K562 (cell line): ENCODE data around the gene SEC14L1. TPM values are rescaled to one million over a fixed set of nuclear protein-coding genes. Genes with fewer than 3 reads are reported as not detected.

Experiments used
- BRD9 ChIP-seq: fragments of 450-650 bp; IDR thresholded peaks from 2 replicates; pipeline ENCODE4 v1.6.1; 2018; ENCODE audit warnings: low read depth; ENCODE audit not compliant: partially characterized antibody
- DDX20 ChIP-seq: fragments of 450-650 bp; IDR thresholded peaks from 2 replicates; pipeline ENCODE4 v1.6.1; 2016; ENCODE audit warnings: missing genetic modification characterization, low read depth, mild to moderate bottlenecking, missing compliant biosample characterization, moderate library complexity
- ETV1 ChIP-seq: fragments of 450-650 bp; conservative IDR thresholded peaks from 2 replicates; pipeline ENCODE4 v1.6.1; 2016; ENCODE audit warnings: missing genetic modification characterization, control low read depth, low read depth, missing compliant biosample characterization
- HBP1 ChIP-seq: fragments of 450-650 bp; formaldehyde crosslinking; IDR thresholded peaks from 2 replicates; pipeline ENCODE4 v1.4.0; 2022; ENCODE audit warnings: missing genetic modification characterization
- LCOR ChIP-seq: sonication (generic); formaldehyde crosslinking; IDR thresholded peaks from 2 replicates; pipeline ENCODE4 v1.8.0; 2022; ENCODE audit warnings: mild to moderate bottlenecking, missing genetic modification reagents
- MAZ ChIP-seq, 2 experiments: fragments of 450-650 bp in 1 of 2; sonication (generic) in 1 of 2; formaldehyde crosslinking; IDR thresholded peaks in 1 of 2; conservative IDR thresholded peaks in 1 of 2; 2 replicates each; pipeline versions ENCODE4 v1.4.0 to v1.5.0; 2020; ENCODE audit warnings: mild to moderate bottlenecking in 1 of 2, missing genetic modification reagents in 1 of 2
- NCOA2 ChIP-seq, 2 experiments: fragments of 450-650 bp; IDR thresholded peaks; 2 replicates each; pipeline ENCODE4 v1.6.1; 2018; ENCODE audit warnings: mild to moderate bottlenecking in 2 of 2, moderate library complexity in 1 of 2; ENCODE audit not compliant: partially characterized antibody in 2 of 2
- NKRF ChIP-seq: fragments of 450-650 bp; IDR thresholded peaks from 2 replicates; pipeline ENCODE4 v1.6.1; 2016; ENCODE audit warnings: borderline replicate concordance
- POLR2A ChIP-seq: fragments of 450-650 bp; conservative IDR thresholded peaks from 2 replicates; pipeline ENCODE4 v1.6.1; 2016
- RAD51 ChIP-seq: fragments of 450-650 bp; IDR thresholded peaks from 2 replicates; pipeline ENCODE4 v1.7.1; 2016; ENCODE audit warnings: low read depth, mild to moderate bottlenecking, borderline replicate concordance
- TEAD2 ChIP-seq: fragments of 450-650 bp; IDR thresholded peaks from 2 replicates; pipeline ENCODE4 v1.6.1; 2016; ENCODE audit warnings: missing genetic modification characterization, control low read depth, missing compliant biosample characterization
- ZEB2 ChIP-seq: fragments of 450-650 bp; IDR thresholded peaks from 2 replicates; pipeline ENCODE4 v1.6.1; 2016
- ZKSCAN3 ChIP-seq: fragments of 250-450 bp; sonication (Bioruptor Pico); IDR thresholded peaks from 2 replicates; pipeline ENCODE4 v1.4.0; 2020
- ZNF212 ChIP-seq: fragments of 450-650 bp; formaldehyde crosslinking; IDR thresholded peaks from 2 replicates; pipeline ENCODE4 v1.4.0; 2020; ENCODE audit warnings: mild to moderate bottlenecking
- ZNF408 ChIP-seq: fragments of 250-450 bp; sonication (Bioruptor Pico); IDR thresholded peaks from 2 replicates; pipeline ENCODE4 v1.4.0; 2020; ENCODE audit warnings: low read depth, mild to moderate bottlenecking, moderate library complexity
- ZSCAN32 ChIP-seq: fragments of 450-650 bp; formaldehyde crosslinking; IDR thresholded peaks from 2 replicates; pipeline ENCODE4 v1.4.0; 2020; ENCODE audit warnings: mild to moderate bottlenecking, moderate library complexity
- polyA plus RNA-seq, 8 experiments: library from polyadenylated mRNA; depleted of rRNA in 4 of 8; stranded (reverse) in 5 of 8; unstranded in 3 of 8; fragments of >200 nt; fragmentation: Nextera tagmentation in 2 of 8; fragmentation: Illumina TruSeq in 1 of 8; extraction: Ambion mirVana in 2 of 8; extraction: Trizol in 1 of 8; gene quantifications; 2 replicates each; pipeline versions ENCODE4 v1.2.1 to v1.2.3, GENCODE V29; 2011 to 2014; ENCODE audit warnings: inconsistent platforms in 1 of 8, missing spikeins in 1 of 8
- total RNA-seq, 7 experiments: library from RNA; depleted of rRNA in 6 of 7; stranded (reverse); fragments of >200 nt in 6 of 7; fragmentation: Illumina TruSeq in 2 of 7; extraction: Trizol in 2 of 7; gene quantifications; 2 replicates each; pipeline versions ENCODE4 v1.2.1 to v1.2.3, GENCODE V29; 2011 to 2021; ENCODE audit warnings: low replicate concordance in 1 of 7
- TF ChIP-seq, protein P1 (sequence below): sonication (generic); formaldehyde crosslinking; IDR thresholded peaks from 2 replicates; pipeline ENCODE4 v1.8.1; 2023; ENCODE audit warnings: mild to moderate bottlenecking, missing genetic modification reagents
- TF ChIP-seq, protein P2 (sequence below): fragments of 250-450 bp; sonication (Bioruptor Pico); IDR thresholded peaks from 2 replicates; pipeline ENCODE4 v1.4.0; 2020; ENCODE audit warnings: mild to moderate bottlenecking, moderate library complexity

SEC14L1 gene
- total and polyA plus RNA-seq, 9 of the 15 experiments (the other 6 are each of a cell fraction or from before 2014, with no cell fraction given) = 3.1 to 39.7 (median 15.2) TPM

GRCh38 chr17:77109159-77109759 is 31.5 kb upstream of the SEC14L1 start (continued):
- TF ChIP-seq, protein P1, sequence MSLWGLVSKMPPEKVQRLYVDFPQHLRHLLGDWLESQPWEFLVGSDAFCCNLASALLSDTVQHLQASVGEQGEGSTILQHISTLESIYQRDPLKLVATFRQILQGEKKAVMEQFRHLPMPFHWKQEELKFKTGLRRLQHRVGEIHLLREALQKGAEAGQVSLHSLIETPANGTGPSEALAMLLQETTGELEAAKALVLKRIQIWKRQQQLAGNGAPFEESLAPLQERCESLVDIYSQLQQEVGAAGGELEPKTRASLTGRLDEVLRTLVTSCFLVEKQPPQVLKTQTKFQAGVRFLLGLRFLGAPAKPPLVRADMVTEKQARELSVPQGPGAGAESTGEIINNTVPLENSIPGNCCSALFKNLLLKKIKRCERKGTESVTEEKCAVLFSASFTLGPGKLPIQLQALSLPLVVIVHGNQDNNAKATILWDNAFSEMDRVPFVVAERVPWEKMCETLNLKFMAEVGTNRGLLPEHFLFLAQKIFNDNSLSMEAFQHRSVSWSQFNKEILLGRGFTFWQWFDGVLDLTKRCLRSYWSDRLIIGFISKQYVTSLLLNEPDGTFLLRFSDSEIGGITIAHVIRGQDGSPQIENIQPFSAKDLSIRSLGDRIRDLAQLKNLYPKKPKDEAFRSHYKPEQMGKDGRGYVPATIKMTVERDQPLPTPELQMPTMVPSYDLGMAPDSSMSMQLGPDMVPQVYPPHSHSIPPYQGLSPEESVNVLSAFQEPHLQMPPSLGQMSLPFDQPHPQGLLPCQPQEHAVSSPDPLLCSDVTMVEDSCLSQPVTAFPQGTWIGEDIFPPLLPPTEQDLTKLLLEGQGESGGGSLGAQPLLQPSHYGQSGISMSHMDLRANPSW (CRISPR knock-in tag) = no peak
- no peak for TF ChIP-seq NCOA2 (IDR thresholded peaks at IDR 0.05; ENCODE audit: partially characterized antibody in 2 of 2)
- TF ChIP-seq LCOR (CRISPR knock-in tag) = no peak
- TF ChIP-seq ZNF408 = no peak
- 0 out of 2 replicates have a peak, but pooled peaks have one; percentile 22 for TF ChIP-seq ETV1 (tag)
- TF ChIP-seq MAZ (CRISPR knock-in tag; conservative IDR thresholded peaks at IDR 0.05 in 1 of 2, IDR thresholded peaks at IDR 0.05 in 1 of 2) = peak in 1 of 2 experiments; percentile 68; a peak in 2 of 4 replicates
- TF ChIP-seq NKRF = no peak
- TF ChIP-seq ZSCAN32 (CRISPR knock-in tag) = 0 out of 2 replicates have a peak, but pooled peaks have one; percentile 43
- TF ChIP-seq ZNF212 = no peak
- no peak for TF ChIP-seq POLR2A
- TF ChIP-seq BRD9 = no peak
- TF ChIP-seq HBP1 (CRISPR knock-in tag) = no peak
- TF ChIP-seq RAD51 = no peak
- TF ChIP-seq, protein P2, sequence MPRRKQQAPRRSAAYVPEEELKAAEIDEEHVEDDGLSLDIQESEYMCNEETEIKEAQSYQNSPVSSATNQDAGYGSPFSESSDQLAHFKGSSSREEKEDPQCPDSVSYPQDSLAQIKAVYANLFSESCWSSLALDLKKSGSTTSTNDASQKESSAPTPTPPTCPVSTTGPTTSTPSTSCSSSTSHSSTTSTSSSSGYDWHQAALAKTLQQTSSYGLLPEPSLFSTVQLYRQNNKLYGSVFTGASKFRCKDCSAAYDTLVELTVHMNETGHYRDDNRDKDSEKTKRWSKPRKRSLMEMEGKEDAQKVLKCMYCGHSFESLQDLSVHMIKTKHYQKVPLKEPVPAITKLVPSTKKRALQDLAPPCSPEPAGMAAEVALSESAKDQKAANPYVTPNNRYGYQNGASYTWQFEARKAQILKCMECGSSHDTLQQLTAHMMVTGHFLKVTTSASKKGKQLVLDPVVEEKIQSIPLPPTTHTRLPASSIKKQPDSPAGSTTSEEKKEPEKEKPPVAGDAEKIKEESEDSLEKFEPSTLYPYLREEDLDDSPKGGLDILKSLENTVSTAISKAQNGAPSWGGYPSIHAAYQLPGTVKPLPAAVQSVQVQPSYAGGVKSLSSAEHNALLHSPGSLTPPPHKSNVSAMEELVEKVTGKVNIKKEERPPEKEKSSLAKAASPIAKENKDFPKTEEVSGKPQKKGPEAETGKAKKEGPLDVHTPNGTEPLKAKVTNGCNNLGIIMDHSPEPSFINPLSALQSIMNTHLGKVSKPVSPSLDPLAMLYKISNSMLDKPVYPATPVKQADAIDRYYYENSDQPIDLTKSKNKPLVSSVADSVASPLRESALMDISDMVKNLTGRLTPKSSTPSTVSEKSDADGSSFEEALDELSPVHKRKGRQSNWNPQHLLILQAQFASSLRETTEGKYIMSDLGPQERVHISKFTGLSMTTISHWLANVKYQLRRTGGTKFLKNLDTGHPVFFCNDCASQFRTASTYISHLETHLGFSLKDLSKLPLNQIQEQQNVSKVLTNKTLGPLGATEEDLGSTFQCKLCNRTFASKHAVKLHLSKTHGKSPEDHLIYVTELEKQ = peak; percentile 81
- peak; percentile 67; the same call in 1 of the 2 replicates for TF ChIP-seq TEAD2 (tag)
- no peak for TF ChIP-seq ZEB2
- no peak for TF ChIP-seq ZKSCAN3
- TF ChIP-seq DDX20 = peak; percentile 89
